NCI-H524 (cell line): Measurements from ENCODE around the gene NFATC2.

Source experiments
- DNase-seq, 2 experiments: peaks; one replicate each; lab custom pipeline; 2025; lab: John Stamatoyannopoulos, UW

NFATC2 gene

GRCh38 chr20:51450984-51451383, 91.5 kb downstream of the NFATC2 start:
- no peak for DNase-seq

GRCh38 chr20:51450221-51450712, 92.3 kb downstream of the NFATC2 start:
- no peak for DNase-seq

- DNase-seq = no peak
These were observed 92.9 kb downstream of the NFATC2 start for GRCh38 chr20:51449498-51450220.

- DNase-seq = no peak
These were observed 94.8 kb downstream of the NFATC2 start for GRCh38 chr20:51447765-51448148.

- DNase-seq = no peak
These were observed 95.3 kb downstream of the NFATC2 start for GRCh38 chr20:51447097-51447764.

GRCh38 chr20:51446656-51447055, 95.9 kb downstream of the NFATC2 start:
- no peak for DNase-seq

GRCh38 chr20:51446230-51446629, 96.3 kb downstream of the NFATC2 start:
- DNase-seq = no peak

GRCh38 chr20:51445591-51445990, 96.9 kb downstream of the NFATC2 start:
- DNase-seq = no peak

- no peak for DNase-seq
These were observed 97.5 kb downstream of the NFATC2 start for GRCh38 chr20:51444922-51445438.

GRCh38 chr20:51444467-51444866, 98.1 kb downstream of the NFATC2 start:
- no peak for DNase-seq

- no peak for DNase-seq
These were observed 99.9 kb downstream of the NFATC2 start for GRCh38 chr20:51442602-51443001.

GRCh38 chr20:51440589-51440988, 101.9 kb downstream of the NFATC2 start:
- DNase-seq = no peak

- DNase-seq = no peak
These were observed 103.3 kb downstream of the NFATC2 start for GRCh38 chr20:51439160-51439689.

GRCh38 chr20:51438136-51438535, 104.4 kb downstream of the NFATC2 start:
- no peak for DNase-seq

- DNase-seq = no peak
These were observed 105.2 kb downstream of the NFATC2 start for GRCh38 chr20:51437182-51437924.

- no peak for DNase-seq
These were observed 107.8 kb downstream of the NFATC2 start for GRCh38 chr20:51434580-51435247.

- no peak for DNase-seq
These were observed 108.5 kb downstream of the NFATC2 start for GRCh38 chr20:51434026-51434425.

GRCh38 chr20:51432875-51433274, 109.6 kb downstream of the NFATC2 start:
- DNase-seq = no peak

- DNase-seq = no peak
These were observed 110.2 kb downstream of the NFATC2 start for GRCh38 chr20:51432251-51432784.

GRCh38 chr20:51431321-51431720, 111.2 kb downstream of the NFATC2 start:
- DNase-seq = no peak

GRCh38 chr20:51430198-51430950, 112.1 kb downstream of the NFATC2 start:
- no peak for DNase-seq
